Measurements from ENCODE around the gene PIEZO1.

The PIEZO1 gene

GRCh38 chr16:88718178-88718577 is 66.8 kb downstream of the PIEZO1 start:
- DNase-seq (ENCODE audit: low spot score): no peak

- no peak for DNase-seq (ENCODE audit: low spot score)
These were observed 68.4 kb downstream of the PIEZO1 start for GRCh38 chr16:88716601-88717001.

- no peak for DNase-seq (ENCODE audit: low spot score)
These were observed 68.8 kb downstream of the PIEZO1 start for GRCh38 chr16:88716201-88716600.

- no peak for DNase-seq (ENCODE audit: low spot score)
These were observed 69.5 kb downstream of the PIEZO1 start for GRCh38 chr16:88715312-88716190.

GRCh38 chr16:88714420-88715302 is 70.4 kb downstream of the PIEZO1 start:
- no peak for DNase-seq (ENCODE audit: low spot score)

- DNase-seq (ENCODE audit: low spot score): no peak
These were observed 71.2 kb downstream of the PIEZO1 start for GRCh38 chr16:88713568-88714419.

- DNase-seq (ENCODE audit: low spot score): no peak
These were observed 72.0 kb downstream of the PIEZO1 start for GRCh38 chr16:88713054-88713453.

- no peak for DNase-seq (ENCODE audit: low spot score)
These were observed 72.5 kb downstream of the PIEZO1 start for GRCh38 chr16:88712362-88712979.

GRCh38 chr16:88711750-88712340 is 73.2 kb downstream of the PIEZO1 start:
- no peak for DNase-seq (ENCODE audit: low spot score)

GRCh38 chr16:88710556-88710955 is 74.5 kb downstream of the PIEZO1 start:
- DNase-seq (ENCODE audit: low spot score): no peak

- no peak for DNase-seq (ENCODE audit: low spot score)
These were observed 77.8 kb downstream of the PIEZO1 start for GRCh38 chr16:88706965-88707826.

- DNase-seq (ENCODE audit: low spot score): peak; percentile 86
These were observed 78.6 kb downstream of the PIEZO1 start, which contains the start of the genes CTU2 and RNF166 for GRCh38 chr16:88706229-88706964. CTU2 (plus strand) TSS chr16:88706503; CDS start chr16:88706531, 28 bp downstream. RNF166 (minus strand) TSS chr16:88706408; CDS start chr16:88706325, 83 bp downstream.

- no peak for DNase-seq (ENCODE audit: low spot score)
These were observed 79.2 kb downstream of the PIEZO1 start for GRCh38 chr16:88705801-88706228.

- no peak for DNase-seq (ENCODE audit: low spot score)
These were observed 79.8 kb downstream of the PIEZO1 start for GRCh38 chr16:88705076-88705684.

GRCh38 chr16:88703486-88704309 is 81.3 kb downstream of the PIEZO1 start:
- peak; percentile 63 for DNase-seq (ENCODE audit: low spot score)

- DNase-seq (ENCODE audit: low spot score): no peak
These were observed 82.4 kb downstream of the PIEZO1 start for GRCh38 chr16:88702371-88703210.

Measured in globus pallidus (tissue), 1 donor.